Measurements from ENCODE around the gene TTC6.
"Not testable (repeated sequence)": the region's sequence is repeated elsewhere in the genome, so short reads cannot be mapped to it uniquely, and the experiment has no call there.

Gene TTC6

GRCh38 chr14:37594971-37595808 lies at the start of gene TTC6, which contains the start of gene FOXA1:
Gene TTC6, plus strand, starts transcription at chr14:37595629. Its CDS starts 26,436 bp downstream, at chr14:37622065.
Gene FOXA1, minus strand, starts transcription at chr14:37595249. Its CDS starts 277 bp downstream, at chr14:37594972.
- no peak for DNase-seq

DNA sequence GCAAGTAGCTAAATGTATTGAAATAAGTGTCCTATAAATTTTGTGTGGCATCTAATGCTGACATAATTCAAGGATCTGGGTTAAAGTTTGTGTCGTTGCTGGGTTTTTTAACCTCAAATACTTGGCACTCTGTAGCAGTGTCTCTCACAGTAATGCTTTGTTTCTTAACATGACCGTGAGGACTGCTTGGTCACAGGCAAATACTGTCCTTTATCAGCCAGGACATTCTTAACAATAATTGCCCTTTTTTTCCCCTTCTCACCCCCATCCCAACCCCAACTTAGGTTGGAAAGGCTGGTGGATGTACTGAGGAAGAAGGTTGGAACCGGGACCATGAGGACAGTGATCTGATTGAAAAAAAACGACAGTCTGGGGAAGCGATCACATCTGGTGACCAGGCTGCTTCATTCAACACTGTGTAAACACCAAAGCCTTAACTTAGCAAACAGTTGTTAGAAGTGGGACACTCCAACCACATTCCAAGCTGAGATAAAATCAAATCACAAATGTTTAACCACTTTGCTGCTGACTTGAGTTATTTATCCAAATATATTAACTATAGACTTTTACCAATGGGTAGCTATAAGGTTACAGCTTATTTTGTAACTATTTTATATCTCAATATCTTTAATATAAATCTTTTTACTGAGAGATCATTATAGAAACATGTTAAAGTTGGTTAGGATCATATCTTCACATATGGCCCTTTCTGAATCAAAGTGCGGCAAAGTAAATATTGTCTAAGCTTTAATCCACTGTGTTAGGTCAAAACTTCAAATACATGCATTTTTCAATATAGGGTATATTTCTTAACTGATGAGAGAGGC lies 48.6 kb upstream of the TTC6 start:
- no peak for DNase-seq

GRCh38 chr14:37550511-37550910 lies 44.9 kb upstream of the TTC6 start:
- DNase-seq: no peak

- DNase-seq: no peak
Measured at GRCh38 chr14:37551119-37551518, 44.3 kb upstream of the TTC6 start.

DNA sequence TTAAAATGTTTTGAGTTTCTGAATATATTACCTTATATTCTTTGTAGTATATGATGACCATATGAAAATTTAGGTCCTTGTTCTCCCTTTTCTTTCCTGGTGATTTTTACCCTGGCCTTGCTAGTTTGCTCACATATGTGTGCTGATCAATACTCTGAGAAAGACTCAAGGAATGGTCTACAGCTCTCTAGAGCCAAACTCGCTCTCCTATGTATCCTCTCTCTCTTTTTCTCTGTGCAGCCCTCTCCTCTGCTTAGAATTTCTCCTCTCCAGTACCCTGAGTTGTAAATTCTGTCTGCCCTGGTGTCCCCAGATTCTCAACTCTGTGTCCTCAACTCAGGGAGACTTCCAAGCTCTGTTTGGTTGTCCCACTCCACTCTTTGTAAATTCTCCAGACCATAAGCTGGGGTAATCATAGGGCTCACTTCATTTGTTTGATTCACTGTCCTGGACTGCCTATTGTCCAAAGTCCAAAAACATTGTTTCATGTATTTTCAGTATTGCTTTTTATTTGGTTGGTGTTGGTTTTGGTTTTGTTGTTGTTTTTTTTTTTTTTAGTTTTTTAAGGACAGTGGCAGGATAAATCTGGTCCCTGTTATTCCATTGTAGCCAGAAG lies 41.4 kb upstream of the TTC6 start:
- no peak for DNase-seq

- DNase-seq: not testable (repeated sequence)
Measured at GRCh38 chr14:37555596-37555995, 39.8 kb upstream of the TTC6 start.

GRCh38 chr14:37558740-37559139 lies 36.7 kb upstream of the TTC6 start:
- no peak for DNase-seq

- no peak for DNase-seq
Measured at GRCh38 chr14:37559386-37559785, 36.0 kb upstream of the TTC6 start.

DNA sequence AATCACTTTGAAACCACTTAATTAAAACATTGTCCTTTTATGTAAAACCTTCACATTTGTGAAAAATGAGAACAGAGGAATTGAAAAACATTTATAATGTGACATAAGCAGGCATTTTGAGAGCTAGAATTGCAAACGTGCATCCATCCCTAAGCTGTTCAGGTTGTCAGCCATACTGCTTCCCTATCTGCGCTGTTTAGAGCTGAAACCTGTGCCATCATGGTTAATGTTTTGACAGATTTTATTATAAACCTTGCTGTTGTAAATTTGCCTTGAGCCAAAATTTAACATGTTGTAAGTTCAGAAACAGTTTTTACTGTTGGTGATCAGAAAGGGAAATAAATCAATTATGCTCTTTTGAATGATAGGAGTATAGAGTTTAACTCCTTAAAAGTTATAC lies 32.2 kb upstream of the TTC6 start:
- no peak for DNase-seq

GRCh38 chr14:37565550-37565949 lies 29.9 kb upstream of the TTC6 start:
- DNase-seq: no peak

DNA sequence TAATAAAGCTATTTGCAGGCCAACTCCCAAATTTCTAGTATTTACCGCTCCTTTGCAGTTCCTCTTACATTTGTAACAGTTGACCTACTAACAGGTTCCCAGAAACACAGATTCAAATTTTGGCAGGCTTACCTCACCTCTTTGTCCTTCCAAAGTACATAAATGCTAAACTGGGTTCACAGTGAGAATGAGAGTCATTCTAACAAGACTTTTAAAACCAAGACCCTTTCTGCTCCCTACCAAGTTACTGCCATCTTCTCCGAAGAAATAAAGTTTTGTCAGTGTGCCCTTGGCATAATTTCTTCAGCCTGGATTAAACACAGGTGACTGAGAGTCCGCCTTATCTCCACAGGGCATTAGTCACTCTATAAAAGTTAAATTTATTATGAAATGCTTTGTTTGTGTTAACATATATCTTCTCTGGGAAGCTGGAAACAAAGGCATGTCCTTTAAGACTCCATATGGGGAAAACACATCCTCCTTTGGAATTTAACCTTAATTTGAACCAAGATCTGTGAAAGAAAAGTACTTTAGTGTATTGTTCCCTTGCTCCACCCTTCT lies 28.5 kb upstream of the TTC6 start:
- no peak for DNase-seq

GRCh38 chr14:37569729-37570128 lies 25.7 kb upstream of the TTC6 start:
- no peak for DNase-seq

DNA sequence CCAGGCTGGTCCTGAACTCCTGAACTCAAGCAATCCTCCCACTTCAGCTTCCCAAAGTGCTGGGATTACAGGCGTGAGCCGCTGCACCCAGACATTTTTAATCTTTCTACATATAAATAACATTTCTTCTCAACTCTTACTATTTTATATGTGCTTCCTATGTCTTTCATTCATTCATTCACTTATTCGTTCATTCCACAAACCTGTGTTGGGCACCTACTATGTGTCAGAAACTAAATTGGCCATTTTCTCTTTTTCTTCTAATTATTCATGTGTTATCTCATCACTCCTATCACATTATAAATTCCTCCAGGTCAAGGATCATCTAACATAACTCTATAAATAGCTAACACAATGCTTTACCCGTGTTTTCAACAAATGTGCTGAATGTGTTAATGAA lies 24.0 kb upstream of the TTC6 start:
- DNase-seq: no peak

DNA sequence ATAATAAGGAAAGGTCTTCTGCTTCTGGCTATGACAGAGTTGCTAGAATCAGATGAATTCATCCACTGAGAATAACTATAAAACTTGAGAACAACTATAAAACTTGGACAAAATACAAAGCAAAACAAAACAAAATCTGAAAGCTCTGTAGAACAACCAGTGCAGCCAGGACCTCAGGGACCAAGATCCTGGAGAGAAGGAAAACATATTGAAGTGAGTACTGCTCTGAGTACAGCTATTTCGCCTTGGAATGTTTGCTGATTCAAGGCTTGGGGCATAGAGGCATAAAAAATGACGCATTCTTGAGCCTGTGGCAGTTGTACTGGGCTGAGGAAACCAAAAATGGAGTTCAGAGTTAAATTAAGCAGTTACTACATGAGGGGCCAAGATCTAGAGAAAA lies 22.1 kb upstream of the TTC6 start:
- DNase-seq: no peak

DNA sequence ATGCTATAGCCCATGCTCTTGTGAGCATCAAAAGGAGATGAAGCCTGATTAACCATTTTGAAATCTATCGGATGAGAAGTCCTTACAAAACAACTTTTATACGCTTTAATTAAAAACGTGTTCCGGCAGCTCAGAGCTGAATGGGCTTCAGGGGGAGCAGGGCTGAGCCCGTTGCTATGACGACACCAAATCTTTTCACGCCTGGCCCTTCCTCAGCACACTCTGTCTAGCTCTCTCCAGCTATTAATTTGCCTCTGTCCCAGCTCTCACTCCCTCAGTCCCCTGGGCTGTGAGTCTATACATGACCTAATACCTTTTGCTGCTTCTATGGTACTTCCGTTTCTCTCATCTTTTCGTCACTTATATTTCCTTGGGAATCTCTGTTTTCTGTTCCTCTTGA lies 16.2 kb upstream of the TTC6 start:
- DNase-seq: no peak

GRCh38 chr14:37580146-37580545 lies 15.3 kb upstream of the TTC6 start:
- DNase-seq: no peak

DNA sequence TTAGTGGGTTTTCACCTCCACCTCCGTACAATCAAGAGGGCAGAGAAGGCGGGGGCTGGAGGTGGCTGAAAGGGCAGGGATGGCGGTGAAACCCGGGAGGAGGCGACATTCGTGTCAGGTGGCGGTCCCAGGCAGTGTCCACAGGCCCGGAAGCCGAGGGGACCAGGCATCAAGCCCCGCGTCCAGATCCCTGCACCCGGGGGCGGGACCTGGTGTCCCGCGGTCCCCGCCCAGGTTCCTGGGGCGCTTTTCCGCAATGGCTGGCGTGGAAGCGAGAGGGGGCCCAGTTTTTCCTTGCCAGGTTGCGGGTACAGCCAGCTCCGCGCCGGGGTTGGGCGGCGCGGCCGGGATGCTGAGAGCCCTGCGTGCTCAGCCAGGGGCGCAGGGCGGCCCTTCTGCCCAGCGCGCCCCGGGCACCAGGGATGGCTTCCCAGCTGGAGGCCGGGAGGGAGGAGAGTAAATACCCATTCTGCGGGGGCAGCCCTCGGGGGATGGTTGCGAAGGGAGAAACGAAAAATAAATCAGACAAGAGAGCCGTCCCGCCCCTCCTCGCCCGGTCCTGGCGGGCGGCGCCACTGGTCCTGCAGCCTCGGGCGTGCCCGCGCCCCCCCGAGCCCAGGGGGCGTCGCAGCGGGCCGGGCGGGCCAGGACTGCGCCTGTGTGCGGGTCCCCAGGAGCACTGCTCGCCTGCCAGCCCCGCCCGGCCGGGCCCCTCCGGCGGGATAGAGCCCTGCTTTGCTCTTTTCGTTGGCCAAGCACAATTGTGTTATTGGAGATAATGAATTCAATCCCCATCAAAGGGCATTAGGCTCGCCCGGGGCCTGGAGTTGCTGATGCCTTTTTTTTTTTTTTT lies 11.8 kb upstream of the TTC6 start:
- DNase-seq: no peak

GRCh38 chr14:37584211-37585100 lies 11.0 kb upstream of the TTC6 start:
- no peak for DNase-seq

DNA sequence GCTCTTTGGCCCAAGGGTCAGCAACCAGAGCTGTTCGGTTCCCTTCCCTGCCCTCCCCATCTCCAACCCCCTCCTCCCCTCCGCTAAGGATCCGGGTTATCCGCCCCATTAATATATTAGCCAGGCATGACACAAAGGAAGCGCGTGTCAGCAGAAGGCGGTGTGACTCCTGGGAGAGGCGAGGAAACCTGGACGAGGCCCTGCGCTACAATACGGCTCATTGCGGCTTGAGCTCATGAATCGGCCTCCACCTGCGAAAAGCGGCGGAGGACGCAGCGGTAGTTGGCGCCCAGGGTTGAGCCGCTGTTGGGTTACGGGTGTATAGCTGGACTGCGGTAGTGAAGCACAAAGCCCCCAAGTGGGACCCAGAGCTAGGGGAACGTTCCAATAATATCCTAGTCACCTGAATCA lies 10.3 kb upstream of the TTC6 start:
- no peak for DNase-seq

GRCh38 chr14:37585971-37586796 lies 9.2 kb upstream of the TTC6 start:
- no peak for DNase-seq

Measured in activated CD4-positive, alpha-beta T cell treated with anti-CD3 and anti-CD28 coated beads, Interleukin-2, amount 50 U/mL, for 4 hours (primary cell).